ENCODE results near the gene KARS1. TPM values are rescaled to one million over a fixed set of nuclear protein-coding genes. Genes with fewer than 3 reads are reported as not detected.
A peak's percentile ranks its signal among the peaks of the same experiment; 100 is the strongest.

Gene KARS1
- 100 to 1,000 TPM; 183 to 251 (median 206) TPM for total RNA-seq

DNA sequence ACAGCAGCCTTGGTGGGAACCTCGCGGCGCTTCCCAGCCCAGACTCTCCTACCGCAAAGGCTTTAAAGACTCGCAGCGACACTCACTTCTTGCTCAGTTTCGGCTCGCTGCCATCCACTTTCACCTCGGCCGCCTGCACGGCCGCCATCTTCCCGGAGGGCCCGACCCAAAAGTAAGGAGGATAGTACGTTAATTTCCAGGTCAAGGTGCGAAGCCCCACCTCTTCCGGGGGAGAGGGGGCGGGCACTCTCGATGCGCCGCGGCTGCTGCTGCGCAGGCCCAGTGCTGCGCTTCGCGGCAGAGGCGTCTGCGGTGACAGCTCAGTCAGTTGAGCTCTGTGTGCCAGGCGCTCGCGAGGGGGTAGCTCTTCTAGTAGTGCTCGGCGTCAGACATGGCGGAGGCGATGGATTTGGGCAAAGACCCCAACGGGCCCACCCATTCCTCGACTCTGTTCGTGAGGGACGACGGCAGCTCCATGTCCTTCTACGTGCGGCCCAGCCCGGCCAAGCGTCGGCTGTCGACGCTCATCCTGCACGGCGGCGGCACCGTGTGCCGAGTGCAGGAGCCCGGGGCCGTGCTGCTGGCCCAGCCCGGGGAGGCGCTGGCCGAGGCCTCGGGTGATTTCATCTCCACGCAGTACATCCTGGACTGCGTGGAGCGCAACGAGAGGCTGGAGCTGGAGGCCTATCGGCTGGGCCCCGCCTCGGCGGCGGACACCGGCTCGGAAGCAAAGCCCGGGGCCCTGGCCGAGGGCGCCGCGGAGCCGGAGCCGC, at the start of gene KARS1, which contains the start of gene TERF2IP:
TSS of gene KARS1 (minus strand) at position 174 of the 773 bp plus-strand sequence. CDS start at position 148, 26 bp downstream.
TSS of gene TERF2IP (plus strand) at position 282 of the 773 bp plus-strand sequence. CDS start at position 392, 110 bp downstream.
- Histone ChIP-seq H3K4me3 (peak within 1 kb of the TSS; percentile 85 to 99 (median 92)), H3K36me3 (peaks cover 0 to 19% of the 10 kb centered on the region in 2 donors), H3K4me1 (peaks cover 58 to 59% of the 10 kb centered on the region in 2 donors), H3K9me3 (no peaks in the 10 kb centered on the region), H3K27ac (peak within 1 kb of the TSS; percentile 95 to 98 (median 97)), H3K27me3 (no peaks in the 10 kb centered on the region)
- peak; percentile 97 for TF ChIP-seq POLR2A (IDR thresholded peaks at IDR 0.05)
- TF ChIP-seq, protein P1, sequence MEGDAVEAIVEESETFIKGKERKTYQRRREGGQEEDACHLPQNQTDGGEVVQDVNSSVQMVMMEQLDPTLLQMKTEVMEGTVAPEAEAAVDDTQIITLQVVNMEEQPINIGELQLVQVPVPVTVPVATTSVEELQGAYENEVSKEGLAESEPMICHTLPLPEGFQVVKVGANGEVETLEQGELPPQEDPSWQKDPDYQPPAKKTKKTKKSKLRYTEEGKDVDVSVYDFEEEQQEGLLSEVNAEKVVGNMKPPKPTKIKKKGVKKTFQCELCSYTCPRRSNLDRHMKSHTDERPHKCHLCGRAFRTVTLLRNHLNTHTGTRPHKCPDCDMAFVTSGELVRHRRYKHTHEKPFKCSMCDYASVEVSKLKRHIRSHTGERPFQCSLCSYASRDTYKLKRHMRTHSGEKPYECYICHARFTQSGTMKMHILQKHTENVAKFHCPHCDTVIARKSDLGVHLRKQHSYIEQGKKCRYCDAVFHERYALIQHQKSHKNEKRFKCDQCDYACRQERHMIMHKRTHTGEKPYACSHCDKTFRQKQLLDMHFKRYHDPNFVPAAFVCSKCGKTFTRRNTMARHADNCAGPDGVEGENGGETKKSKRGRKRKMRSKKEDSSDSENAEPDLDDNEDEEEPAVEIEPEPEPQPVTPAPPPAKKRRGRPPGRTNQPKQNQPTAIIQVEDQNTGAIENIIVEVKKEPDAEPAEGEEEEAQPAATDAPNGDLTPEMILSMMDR (IDR thresholded peaks at IDR 0.05 in 4 of 5, conservative IDR thresholded peaks at IDR 0.05 in 1 of 5) = no peak
- intact Hi-C loops (cut with DNase I; ENCODE audit: low total_unique reads) = loop anchor here (1.0 to 10.0 kb wide), 5 partner anchors 24 to 1545 kb away; partner anchors contain the start of genes ADAT1, CTRB2, GABARAPL2 and MON1B
- in situ Hi-C loops (cut with MboI; ENCODE audit: low sequenced_read_pairs in 4 of 4) = loop anchor here in 1 of 4 donors (25.0 kb wide), 2 partner anchors 185 to 660 kb away; partner anchors contain the start of genes TMEM170A, WDR59 and ZNRF1
- DNase-seq (peak; percentile 93 to 94), ATAC-seq (peak; percentile 92)

DNA sequence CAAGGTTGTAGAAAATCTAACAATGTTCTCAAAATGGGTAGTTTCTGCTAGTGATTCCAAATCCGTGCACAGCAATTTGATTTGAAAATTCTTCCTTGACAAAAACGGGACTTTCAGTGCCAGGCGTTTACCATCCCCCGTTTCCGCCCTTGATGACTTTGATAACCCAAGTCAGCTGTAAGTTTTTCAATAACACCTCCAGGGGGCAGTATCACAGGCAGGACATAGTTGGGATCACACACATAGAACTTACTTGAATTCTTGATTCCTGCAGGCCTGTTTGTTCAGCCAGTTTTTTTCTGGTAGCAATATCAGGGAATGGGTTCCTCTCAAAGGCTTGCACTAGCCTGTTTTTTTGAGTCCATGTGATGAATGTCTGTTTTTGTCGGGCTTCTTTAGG, 48.2 kb upstream of the KARS1 start:
- Histone ChIP-seq H3K9me3 (no peaks in the 10 kb centered on the region), H3K4me1 (no peaks in the 10 kb centered on the region), H3K36me3 (no peaks in the 10 kb centered on the region), H3K27ac (no peak overlapping the region), H3K27me3 (no peaks in the 10 kb centered on the region), H3K4me3 (no peak overlapping the region)
- no peak for ATAC-seq
- in situ Hi-C loops (cut with MboI; ENCODE audit: low sequenced_read_pairs in 4 of 4) (no loop called here), intact Hi-C loops (cut with DNase I; ENCODE audit: low total_unique reads) (no loop called here)
- no peak for DNase-seq
- TF ChIP-seq, protein P1 (IDR thresholded peaks at IDR 0.05 in 4 of 5, conservative IDR thresholded peaks at IDR 0.05 in 1 of 5) = no peak
- no peak for TF ChIP-seq POLR2A (IDR thresholded peaks at IDR 0.05)

DNA sequence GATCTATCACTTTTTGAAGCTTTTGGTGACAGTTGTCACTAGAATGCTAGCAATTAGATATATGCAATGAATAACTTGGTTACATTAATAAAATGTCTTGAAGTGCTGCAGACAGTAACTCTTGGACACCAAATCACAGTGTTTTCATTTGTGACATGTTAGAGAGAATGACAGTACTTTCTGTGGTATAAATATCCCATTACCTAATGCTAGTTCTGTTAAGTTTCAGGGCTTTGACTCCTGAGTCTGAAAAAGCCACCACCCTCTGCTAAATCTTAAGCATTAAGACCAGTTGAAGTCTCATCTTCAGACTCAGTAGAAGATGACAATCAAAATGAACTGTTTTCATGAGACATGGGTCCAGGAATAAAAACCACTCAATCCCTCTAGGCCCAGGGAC, 39.9 kb upstream of the KARS1 start:
- in situ Hi-C loops (cut with MboI; ENCODE audit: low sequenced_read_pairs in 4 of 4) = no loop called here
- DNase-seq = no peak

DNA sequence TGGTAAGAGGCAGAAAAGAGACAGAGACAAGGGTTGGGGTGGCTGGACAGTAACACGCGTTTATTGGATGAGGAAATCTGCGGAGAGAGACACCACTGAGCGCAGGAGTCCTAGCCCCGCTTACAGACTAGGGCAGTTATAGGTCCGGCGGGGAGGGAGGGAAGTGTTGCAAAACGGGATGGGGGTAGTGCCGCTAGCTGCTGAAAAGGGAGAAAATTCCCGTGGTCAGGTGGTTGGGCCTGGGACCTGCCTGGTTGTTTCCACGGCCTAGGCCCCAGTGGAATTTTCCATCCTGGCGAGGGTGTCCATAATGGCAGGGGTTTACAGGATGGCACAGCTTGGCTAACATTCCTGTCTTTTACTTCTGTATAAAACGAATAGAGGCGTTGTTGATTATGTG, 34.8 kb upstream of the KARS1 start:
- H3K4me1 ChIP-seq = peaks cover 0 to 3% of the 10 kb centered on the region in 2 donors
- no peak for DNase-seq
- intact Hi-C loops (cut with DNase I; ENCODE audit: low total_unique reads) = no loop called here

More for the DNA sequence above, 39.9 kb upstream of the KARS1 start:
- TF ChIP-seq POLR2A (IDR thresholded peaks at IDR 0.05) = no peak
- TF ChIP-seq, protein P1 (IDR thresholded peaks at IDR 0.05 in 4 of 5, conservative IDR thresholded peaks at IDR 0.05 in 1 of 5) = no peak
- H3K4me1 ChIP-seq = peaks cover 0 to 6% of the 10 kb centered on the region in 2 donors
- no peaks in the 10 kb centered on the region for H3K9me3 ChIP-seq
- no peaks in the 10 kb centered on the region for H3K36me3 ChIP-seq
- intact Hi-C loops (cut with DNase I; ENCODE audit: low total_unique reads) = no loop called here
- no peak overlapping the region for H3K4me3 ChIP-seq
- ATAC-seq = no peak
- H3K27me3 ChIP-seq = no peaks in the 10 kb centered on the region
- H3K27ac ChIP-seq = no peak overlapping the region

More for the DNA sequence above, 34.8 kb upstream of the KARS1 start:
- TF ChIP-seq, protein P1 (IDR thresholded peaks at IDR 0.05 in 4 of 5, conservative IDR thresholded peaks at IDR 0.05 in 1 of 5) = no peak
- TF ChIP-seq POLR2A (IDR thresholded peaks at IDR 0.05) = no peak
- no peak for ATAC-seq
- H3K27me3 ChIP-seq = no peaks in the 10 kb centered on the region
- no peak overlapping the region for H3K27ac ChIP-seq
- no peaks in the 10 kb centered on the region for H3K36me3 ChIP-seq
- no peak overlapping the region for H3K4me3 ChIP-seq
- no peaks in the 10 kb centered on the region for H3K9me3 ChIP-seq
- in situ Hi-C loops (cut with MboI; ENCODE audit: low sequenced_read_pairs in 4 of 4) = no loop called here
